Dermis blood vessel endothelial cell (primary cell): ENCODE results near the gene HIGD1A. TPM values are rescaled to one million over a fixed set of nuclear protein-coding genes. Genes with fewer than 3 reads are reported as not detected.
A peak's percentile ranks its signal among the peaks of the same experiment; 100 is the strongest.

Source experiments
- DNase-seq: peaks from one replicate; pipeline ENCODE4 v3.0.0; 2010
- total RNA-seq: library from RNA; depleted of rRNA; stranded (reverse); fragments of >200 nt; gene quantifications from 2 replicates; pipeline ENCODE4 v1.2.3, GENCODE V29; 2014

HIGD1A gene
- 110 and 112 TPM in 2 replicates for total RNA-seq

GRCh38 chr3:42804106-42804830, at the start of gene HIGD1A:
Gene HIGD1A (minus strand): TSS chr3:42804490. CDS start chr3:42794253, 10,237 bp downstream.
- peak; percentile 97 for DNase-seq

DNA sequence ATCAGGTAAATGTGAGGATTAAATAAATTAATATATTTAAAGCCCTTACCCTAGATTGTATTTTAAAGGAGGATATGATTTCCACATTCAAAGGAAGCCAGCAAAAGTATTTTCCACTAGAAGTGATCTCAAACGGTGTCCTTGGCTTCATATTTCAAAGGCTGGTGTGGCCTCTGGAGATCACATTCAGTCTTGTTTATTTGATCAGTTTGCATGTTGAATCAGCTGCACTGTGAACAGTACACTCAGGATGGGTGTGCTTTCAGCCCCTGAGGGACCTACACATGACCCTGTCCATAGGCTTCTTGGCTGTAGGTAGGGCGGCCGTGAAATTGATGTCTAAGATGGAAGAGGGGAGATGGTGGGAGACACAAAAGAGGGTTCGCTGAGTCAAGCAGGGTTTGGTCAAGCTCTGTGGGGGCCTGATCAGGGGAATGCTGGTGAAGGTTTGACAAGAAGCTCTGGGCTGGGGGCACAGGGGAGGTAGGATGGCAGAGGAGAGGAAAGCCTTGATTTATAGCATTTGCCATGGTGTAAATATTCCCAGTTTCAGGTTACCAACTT, 49.5 kb upstream of the HIGD1A start:
- DNase-seq, result no peak

DNA sequence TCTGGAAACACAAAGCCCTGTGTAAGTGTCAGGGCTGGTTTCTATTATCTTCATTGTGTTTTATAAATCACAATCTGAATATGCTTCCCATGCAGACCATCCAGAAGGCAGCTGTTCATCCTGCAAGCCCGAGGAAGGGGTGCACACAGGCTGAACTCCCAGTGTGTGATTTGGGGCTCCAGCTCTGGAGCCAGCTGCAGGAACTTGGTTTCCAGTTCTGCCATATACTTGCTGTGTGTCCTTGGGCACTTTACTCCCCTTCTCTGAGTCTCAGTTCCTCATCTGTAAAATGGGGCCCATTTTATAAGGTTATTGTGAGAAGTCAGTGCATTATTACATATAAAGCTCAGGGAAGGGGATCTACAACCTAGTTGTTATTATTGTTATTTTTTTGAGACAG, 48.8 kb upstream of the HIGD1A start:
- no peak for DNase-seq

- DNase-seq, result no peak
Observed at GRCh38 chr3:42852441-42852840, 48.2 kb upstream of the HIGD1A start.

DNA sequence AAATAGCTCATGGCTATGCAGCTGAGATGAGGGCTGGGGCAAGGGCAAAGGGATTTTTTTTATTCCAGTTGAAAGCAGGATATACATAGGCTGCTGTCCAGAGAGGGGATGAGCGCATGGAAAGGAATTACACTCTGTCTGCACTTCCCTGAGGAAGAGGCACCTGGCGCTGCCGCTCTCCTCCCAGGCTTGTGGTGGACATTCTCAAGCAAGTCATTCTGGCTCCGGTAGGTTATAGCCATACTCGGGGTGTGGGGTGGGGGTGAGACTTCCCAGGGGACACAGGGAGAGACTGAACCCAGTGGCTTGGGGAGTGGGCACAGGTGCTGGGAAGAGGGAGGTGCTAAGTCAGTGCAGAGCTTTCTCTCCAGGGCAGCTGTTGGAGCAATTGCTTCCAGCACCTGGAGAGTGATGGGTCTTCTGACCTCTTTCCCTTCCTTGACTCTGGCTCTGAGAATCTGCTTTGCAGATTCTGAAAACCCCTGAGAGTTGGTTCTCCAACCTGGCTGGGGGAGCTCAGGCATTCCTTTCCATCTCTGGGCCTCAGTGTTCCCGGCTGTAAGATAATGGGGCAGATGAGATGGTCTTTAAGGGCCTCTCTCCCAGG, 47.0 kb upstream of the HIGD1A start:
- DNase-seq, result no peak

GRCh38 chr3:42850263-42850662, 46.0 kb upstream of the HIGD1A start:
- no peak for DNase-seq

DNA sequence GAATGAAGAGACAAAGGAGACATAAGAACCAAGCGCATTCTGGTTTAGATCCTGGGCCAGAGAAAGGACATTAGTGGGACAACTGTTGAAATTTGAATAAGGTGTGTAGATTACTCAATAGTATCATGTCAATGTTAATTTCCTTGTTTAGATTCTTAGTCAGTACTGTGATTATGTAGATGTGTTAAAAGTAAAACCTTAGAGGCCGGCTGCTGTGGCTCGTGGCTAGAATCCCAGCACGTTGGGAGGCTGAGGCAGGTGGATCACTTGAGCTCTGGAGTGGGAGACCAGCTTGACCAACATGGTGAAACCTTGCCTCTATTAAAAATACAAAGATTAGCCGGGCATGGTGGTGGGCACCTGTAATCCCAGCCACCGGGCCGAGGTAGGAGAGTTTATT, 44.7 kb upstream of the HIGD1A start:
- DNase-seq, result no peak

- DNase-seq, result no peak
Observed at GRCh38 chr3:42847731-42848130, 43.4 kb upstream of the HIGD1A start.

DNA sequence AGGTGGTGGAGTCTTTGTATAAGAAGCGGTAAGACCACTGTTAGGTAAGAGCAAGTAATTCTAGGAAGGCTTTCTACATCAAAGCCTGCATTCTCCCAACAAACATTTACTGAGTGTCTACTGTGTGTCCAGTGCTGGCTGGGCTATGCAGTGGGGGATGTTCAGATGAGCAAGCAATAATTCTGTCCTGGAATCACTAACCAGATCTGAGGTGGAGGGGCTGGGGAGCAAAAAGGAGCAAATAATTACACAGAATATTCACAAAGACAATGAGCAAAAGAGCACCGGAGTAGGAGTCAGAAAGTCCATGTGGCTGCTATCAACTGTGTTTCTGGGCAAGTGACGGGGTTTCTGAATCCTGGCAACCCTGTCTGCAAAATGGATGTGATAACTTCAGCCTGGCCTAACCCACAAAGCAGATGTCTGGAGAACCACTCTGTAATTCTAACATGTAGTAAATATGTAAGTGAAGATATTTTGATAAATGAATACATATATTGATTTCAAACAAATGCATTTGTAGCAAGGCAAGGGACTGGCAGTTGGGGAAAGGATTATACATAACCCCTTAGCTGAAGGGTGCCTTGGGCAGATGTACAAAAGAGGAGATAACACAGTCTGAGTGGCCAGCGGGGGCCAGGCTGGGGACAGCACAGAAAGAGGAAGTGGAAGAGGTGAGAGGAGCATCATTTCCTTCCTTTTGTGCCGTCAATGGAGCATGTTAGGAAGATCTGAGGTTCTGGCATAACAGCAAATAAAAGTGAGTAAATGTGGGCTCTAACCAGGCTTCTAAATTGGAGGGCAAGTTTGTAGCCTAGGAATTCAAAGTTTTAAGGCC, 42.6 kb upstream of the HIGD1A start:
- no peak for DNase-seq

- no peak for DNase-seq
Observed at GRCh38 chr3:42844815-42845214, 40.5 kb upstream of the HIGD1A start.

GRCh38 chr3:42844412-42844713, 40.1 kb upstream of the HIGD1A start:
- DNase-seq, result no peak

DNA sequence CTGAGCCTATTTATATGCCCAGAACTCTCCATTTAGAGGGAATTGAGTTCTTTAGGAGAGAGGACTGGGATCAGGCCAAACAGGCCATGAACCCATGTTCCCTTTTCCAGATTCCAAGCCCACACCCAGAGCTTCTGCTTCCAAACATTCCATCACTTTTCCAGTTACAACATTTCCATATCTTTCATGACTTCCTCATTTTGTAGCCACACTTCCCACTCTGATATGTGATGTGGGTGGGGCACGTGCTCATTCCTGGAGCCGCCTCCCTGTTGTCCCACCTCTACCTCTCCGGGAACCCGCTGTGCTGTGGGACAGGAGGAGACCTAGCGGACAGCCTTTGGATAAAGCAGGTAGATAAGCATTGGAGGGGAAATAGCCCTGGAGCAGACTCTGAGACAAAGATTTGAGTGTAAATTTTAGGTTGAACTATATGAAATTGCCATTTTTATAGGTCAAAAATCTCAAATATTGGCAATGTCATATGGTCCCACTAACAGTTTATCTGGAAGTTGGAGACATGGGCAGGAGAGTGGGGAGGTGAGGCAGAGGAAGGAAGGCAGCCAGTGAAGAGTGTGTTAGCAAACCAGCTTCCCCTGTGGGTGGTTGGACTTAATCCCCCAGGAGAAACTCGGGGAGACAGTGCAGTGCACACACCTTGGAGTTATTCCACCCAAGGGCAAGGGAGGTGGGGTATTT, 39.6 kb upstream of the HIGD1A start:
- no peak for DNase-seq

DNA sequence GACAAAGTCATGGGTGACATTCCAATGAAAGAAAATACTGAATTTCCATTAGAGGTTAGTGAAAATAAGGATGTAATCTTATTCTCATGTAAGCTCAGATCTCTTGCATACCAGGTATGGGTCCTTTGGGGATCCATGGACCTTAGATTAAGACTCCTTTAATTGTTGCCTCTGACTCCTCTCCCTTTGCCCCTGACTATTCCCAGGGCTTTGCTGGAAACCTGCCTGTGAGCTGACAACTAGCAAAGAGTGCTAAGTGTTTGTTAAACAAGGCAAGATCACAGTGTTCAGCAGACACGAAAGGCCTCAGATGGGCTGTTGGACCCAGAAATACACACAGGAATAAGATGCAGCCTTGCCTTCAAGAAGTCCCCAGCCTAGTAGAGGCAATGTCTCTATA, 37.0 kb upstream of the HIGD1A start:
- DNase-seq, result no peak

GRCh38 chr3:42839616-42840015, 35.3 kb upstream of the HIGD1A start:
- peak; percentile 77 for DNase-seq

- DNase-seq, result no peak
Observed at GRCh38 chr3:42838571-42838970, 34.3 kb upstream of the HIGD1A start.

- DNase-seq, result no peak
Observed at GRCh38 chr3:42836150-42837123, 32.1 kb upstream of the HIGD1A start.

GRCh38 chr3:42831321-42831713, 27.0 kb upstream of the HIGD1A start:
- peak; percentile 63 for DNase-seq

DNA sequence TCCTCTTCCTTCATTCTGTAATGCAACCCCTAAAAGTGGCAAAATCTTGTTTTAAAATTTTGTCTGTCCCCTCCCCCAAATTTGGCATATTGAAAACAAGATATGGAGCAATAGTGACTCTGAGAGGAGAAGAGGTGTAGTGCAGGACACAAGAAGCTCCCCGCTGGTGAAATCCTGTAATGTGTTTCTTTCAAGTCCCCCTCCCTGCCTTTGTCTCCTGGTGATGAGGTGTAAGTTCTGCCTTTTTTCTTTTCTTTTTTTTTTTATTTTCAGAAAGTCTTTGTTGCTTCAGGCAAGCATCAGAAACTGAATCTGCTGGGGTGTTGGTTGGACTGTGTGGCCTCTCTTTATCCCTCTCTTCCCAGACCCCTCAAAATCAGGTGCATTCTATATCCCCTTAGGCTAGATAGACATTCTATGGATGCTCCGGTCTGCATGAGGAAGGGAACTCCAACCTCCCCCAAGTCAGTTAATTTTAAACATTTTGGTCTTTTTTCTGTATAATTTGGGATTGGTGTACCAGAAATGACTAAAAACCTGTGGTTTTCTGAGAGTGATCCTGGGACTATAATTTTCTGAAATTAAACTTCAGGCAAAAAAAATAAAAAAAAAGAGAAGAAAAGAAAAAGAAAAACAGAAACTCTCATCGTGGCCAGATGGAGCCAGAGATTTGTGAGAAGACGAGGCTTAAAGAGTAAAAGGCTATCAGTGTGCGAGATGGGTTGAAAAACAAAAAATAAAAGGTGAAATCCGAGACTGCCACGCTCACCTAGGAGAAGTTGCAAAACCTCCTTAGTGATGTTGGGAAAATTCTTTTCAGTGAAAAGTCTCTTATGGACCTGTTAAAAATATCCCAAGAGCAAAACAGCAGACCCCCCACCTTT, 26.4 kb upstream of the HIGD1A start:
- peak; percentile 22 for DNase-seq

- no peak for DNase-seq
Observed at GRCh38 chr3:42829628-42830436, 25.5 kb upstream of the HIGD1A start.
